Stimulated activated CD4-positive, alpha-beta T cell treated with anti-CD3 and anti-CD28 coated beads, Interleukin-1b, Interleukin-23, amount 100 ng/mL, for 48 hours (primary cell): ENCODE measurements around the gene ZBTB47.

Experiments used
- DNase-seq: peaks from one replicate; pipeline ENCODE4 v3.0.0-alpha.2; 2020

Gene ZBTB47

GRCh38 chr3:42686832-42687650, 33.5 kb downstream of the ZBTB47 start:
- DNase-seq, result no peak

- DNase-seq, result no peak
Measured at GRCh38 chr3:42688016-42688415, 34.5 kb downstream of the ZBTB47 start.

GRCh38 chr3:42688487-42689420, 35.3 kb downstream of the ZBTB47 start:
- DNase-seq, result no peak

DNA sequence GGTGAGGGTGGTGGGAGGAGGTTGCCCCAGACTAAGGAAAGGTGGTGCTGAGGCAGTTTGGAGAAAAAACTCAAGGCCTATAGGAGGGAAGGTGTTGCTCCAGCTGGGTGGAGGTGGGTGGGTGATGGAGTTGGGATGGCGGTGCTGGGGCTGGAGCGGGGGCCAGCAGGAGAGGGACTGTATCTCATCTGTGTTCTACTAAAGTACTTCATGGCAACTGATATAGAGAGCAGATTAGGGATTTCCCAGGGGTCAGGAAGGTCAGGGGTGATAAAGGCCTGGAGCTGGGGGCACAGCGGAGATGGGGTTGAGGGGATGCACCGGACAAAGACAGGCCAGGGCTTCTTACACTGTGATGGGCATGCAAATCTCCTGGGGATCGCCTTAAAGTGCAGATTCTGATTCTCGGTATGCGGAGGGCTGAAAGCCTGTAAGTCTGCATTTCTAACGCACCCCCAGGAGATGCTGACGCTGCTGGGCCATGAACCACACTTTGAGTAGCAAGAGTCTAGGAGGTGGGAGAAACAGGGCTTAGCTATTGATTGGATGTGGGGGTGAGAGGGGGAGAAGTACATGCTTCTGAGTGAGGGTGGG, 36.0 kb downstream of the ZBTB47 start:
- DNase-seq, result no peak

DNA sequence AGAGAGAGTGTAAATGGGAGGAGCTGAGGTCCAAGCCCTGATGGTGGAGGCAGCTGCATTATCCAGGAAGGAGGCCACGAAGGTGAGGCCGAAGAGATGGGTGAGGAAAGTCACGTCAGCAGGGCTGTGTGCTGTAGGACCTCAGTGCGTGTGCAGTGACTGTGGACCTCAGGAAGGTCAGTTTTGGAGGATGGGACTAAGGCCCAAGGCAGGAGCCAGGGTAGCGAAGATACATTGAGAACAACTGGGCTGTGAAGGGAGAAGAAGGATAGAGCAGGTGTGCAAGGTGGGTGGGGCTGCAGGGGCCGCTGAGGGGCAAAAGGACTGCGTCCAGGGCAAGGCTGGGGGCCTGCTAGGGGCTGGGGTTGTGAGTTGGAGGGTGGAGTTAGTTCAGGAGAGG, 36.7 kb downstream of the ZBTB47 start:
- no peak for DNase-seq

DNA sequence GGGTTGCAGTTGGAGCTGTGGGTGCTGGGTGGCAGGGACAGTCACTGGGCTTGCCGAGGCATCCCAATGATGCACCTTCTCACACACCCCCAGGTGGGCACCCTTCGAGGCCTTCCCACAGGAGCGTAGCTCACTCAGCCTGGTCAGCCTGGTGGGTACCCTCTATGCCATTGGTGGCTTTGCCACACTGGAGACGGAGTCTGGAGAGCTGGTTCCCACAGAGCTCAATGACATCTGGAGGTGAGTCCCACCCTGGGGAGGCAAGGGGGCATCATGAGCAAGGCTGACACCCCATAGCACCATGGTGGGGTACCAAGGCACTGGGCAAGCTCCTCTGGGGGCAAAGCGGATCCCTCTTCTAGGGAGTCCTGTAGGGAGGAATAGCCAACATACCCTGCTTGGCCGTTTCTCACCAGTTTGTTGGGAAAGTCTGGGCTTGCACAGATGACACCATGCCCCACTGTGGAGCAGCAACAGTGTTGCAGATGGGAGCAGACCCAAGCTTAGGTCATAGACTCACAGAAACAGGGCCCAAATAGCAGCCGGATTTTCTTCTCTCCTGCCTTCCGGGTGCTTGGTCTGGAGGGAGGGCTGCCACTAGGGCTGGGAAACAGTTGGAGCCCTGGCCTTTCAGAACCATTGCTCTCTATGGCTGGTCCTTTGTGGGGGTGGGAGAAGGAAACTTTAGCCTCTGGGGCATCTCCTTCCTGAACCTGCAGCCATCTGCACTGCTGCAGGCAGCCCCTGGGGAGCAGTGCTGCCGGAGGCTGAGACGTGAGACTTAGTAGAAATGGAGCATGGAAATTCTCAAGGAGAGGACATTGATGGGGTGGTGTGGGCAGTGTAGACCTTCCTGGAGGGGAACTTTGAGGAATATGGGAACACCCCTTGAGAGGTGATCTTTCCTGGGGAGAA, 37.5 kb downstream of the ZBTB47 start:
- no peak for DNase-seq

DNA sequence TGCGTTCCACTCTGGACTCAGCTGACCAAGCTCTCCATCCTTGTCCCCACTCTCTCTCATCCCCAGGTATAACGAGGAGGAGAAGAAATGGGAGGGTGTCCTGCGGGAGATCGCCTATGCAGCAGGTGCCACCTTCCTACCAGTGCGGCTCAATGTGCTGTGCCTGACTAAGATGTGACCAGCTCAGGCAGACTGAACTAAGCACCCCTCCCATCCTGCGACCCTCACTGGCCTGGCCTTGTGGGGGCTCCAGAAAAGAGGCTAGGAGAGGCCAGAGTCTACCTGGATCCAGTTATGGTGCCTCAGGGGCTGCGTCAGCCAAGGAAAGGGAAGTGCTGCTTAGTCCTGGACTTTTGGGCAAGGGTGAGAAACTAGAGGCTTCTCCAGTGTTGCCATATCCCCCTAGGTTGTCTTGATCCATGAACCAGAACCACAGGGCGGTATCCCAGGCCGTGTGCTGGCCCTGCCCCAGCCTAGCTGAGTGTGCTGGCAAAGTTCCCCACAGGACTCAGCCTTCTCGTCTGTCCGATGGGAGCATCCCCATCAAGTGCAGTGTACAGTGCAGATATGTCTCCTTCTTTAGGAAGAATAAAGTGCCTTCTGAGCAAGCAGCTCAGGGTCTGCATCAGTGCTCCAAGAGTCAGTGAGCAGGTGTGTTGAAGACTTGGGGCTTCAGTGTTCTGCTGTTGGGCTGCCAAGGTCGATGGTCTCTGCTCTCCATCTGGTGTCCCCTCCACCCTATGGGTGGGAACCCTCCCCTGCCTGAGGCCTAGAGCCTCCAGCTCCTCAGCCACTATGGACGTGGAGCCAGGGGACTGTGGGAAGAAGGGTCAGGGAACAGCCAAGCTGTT, 38.5 kb downstream of the ZBTB47 start:
- no peak for DNase-seq

- no peak for DNase-seq
Measured at GRCh38 chr3:42692667-42693529, 39.4 kb downstream of the ZBTB47 start.

- no peak for DNase-seq
Measured at GRCh38 chr3:42693530-42693930, 40.0 kb downstream of the ZBTB47 start.

DNA sequence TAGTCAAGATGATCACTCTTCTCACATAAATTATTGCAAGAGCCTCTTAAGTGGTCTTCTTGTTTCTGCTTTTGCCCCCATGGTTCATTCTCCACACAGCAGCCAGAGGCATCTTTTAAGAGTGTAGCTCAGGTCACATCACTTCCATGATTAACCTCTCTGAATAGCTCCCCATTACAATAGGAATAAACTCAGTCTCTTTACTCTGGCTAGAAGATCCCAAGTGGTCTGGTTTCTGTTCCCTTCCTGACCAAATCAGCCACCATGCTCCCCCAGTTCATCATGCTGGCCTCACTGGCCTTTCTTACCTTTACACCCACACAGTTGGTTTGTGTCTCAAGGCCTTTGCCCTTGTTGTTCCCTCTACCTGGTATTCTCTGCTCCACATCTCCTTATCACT, 40.9 kb downstream of the ZBTB47 start:
- no peak for DNase-seq

DNA sequence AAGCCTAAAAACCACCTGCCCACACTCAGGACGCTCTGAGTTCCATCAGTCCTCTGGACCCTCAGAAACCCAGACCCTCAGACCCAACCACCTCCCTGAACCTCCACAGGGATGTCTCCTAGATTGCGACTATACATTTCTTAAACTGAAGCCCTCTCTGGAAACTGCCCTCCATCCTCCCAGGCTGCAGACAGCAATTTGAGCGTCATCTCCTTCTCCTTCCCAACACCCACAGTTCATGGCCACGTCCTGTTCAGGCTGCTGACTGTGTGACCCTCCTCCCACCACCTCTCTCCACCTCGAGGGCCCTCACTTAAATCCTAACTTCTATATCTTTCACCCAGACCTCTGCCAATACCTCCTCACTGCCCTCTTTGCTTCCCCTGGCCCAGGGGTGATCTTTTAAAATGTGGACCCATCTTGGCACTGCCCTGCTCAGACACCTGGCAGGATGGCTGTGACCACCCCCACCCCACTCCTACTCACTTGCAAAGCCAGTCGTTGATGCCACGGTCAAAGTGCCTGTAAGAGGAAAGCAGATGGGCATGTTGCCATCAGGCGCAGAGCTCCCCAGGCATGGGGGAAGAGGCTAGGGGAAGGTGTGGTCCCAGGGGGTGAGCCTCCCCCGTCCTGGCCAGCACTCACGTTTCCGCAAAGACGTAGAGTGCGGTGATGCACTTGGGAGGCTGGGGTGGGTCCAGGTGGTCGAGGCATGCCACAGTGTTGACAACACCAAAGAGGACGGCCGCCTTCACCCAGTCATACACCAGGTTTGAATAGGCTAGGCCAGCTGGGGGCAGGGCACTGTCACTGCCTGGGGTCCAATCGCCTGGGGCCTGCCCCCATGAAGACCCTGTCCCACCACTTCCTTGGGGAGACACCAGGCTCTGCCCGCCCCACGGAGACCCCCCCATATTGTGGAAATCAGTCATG, 43.1 kb downstream of the ZBTB47 start:
- DNase-seq, result no peak

DNA sequence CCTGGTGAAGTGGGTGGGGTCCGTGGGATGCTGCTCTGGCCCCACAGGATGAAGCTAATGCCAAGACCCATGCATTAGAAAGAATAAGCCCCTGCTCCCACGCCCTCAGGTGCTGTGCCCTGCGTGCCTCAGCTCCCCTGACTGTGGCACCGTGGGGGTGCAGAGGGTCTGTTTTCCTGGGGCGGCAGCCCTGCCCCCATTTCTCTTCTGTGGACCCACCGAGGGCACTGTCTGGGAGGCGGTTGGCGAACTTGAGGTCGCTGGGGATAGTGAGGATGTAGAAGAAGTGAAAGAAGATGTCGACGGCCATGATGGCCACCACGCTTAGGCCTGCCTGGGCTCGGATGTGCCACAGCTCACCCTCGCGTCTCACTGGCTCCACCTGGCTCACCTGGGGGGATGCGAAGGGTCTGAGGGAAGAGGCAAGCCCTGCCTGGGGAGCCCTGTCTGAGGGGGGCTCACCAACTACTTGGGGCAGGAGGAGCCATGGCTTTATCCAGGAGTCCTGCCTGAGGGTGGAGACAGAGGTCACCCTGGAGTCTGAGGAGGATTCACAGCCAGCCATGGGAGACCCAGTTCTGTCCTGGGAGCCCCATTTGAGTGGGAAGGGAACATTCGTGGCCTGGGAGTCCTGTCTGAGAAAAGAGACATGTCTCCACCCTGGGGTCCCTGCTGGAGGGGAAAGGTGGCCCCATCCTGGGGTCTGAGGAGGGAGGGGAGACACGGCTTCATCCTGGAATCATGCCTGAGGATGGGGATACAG, 44.0 kb downstream of the ZBTB47 start:
- no peak for DNase-seq

- DNase-seq, result no peak
Measured at GRCh38 chr3:42698216-42698910, 44.9 kb downstream of the ZBTB47 start.

DNA sequence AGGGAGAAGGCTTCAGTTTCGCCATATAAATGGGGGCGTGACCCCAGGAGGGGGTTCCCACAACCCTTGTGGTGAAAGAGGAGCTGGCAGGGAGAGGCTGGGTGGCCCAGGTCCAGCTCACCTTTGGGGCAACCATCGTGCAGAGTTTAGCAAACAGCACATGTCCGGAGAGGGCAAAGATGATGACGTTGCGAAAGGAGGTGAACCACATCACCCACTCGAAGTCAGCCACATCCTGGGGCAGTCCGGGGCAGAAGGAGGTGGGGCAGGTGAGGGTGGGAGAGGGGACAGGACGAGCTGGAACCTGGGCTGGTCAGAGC, 45.4 kb downstream of the ZBTB47 start:
- no peak for DNase-seq

DNA sequence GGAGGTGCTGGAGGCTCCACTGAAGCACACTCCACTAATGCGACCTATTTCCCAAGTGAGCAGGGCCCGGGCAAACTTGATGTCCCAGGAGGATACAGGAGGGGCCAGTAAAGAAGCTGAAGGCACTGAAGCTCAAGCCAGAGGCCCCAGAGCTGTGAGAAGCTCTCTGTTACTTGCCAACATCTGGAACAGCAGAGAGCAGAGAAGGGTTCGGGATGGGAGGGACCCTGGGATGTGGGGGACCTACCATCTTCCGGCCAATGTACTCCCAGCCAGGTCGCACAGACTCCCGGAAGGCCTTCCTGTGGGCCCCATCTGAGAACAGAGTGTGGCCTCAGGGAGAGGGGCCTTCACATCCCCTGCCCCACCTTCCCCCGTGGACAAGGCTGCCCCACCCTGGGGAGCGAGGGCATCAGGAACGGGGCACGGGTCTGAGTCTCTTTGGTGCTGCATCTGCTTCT, 46.0 kb downstream of the ZBTB47 start:
- DNase-seq, result no peak

DNA sequence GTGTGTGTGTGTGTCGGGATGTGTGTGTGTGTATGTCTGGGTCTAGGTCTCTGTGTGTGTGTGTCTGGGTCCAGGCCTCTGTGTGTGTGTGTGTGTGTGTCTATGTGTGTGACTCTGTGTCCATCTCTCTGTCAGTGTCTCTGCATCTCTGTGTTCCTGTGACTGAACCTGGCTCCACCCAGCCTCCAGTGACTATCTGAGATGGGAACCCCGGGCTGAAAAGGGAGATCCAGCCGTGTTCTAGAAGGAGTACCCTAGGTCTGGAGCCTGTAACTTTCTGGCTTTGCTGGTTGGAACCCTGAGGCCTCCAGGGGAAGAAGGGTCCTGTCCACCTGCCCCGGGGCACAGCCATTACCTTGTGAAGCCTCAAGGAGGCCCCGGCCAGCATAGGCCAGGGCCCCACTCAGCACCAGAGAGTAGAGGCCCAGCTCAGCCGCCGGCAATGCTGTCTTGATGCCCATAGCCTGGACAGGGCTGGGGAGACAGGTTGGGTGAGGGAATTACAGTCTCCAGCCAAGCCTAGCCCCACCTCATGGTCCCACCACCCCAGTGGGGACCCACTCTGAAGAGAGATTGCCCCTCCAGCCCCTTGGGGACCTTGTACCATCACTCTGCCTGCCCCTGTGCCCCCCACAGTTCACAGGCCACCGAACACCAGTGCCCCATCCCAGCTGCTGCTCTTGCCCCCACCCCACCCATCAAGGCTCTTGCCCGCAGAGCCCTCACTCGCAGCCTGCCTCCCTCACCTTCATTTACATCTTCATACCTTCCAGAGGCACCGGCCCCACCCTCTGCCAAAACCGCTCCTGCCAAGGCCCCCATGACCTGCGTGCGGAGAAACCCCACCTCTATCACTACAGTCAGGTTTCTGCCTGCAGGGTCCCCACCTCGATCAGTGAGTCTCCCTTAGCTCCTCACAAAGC, 47.1 kb downstream of the ZBTB47 start:
- no peak for DNase-seq
